ENCODE results near the gene TNFSF13.

TNFSF13 gene

GRCh38 chr17:7513850-7514419 lies 44.6 kb upstream of the TNFSF13 start:
- no peak overlapping the region for H3K4me3 ChIP-seq (ENCODE audit: low read length)
- no peak for TF ChIP-seq CTCF (conservative IDR thresholded peaks at IDR 0.05; ENCODE audit: low read depth, low read length)
- no peak for DNase-seq (ENCODE audit: low read depth)

- no peak for DNase-seq (ENCODE audit: low read depth)
- TF ChIP-seq CTCF (conservative IDR thresholded peaks at IDR 0.05; ENCODE audit: low read depth, low read length): no peak
- H3K4me3 ChIP-seq (ENCODE audit: low read length): no peak overlapping the region
Measured at GRCh38 chr17:7515911-7516610, 42.5 kb upstream of the TNFSF13 start.

- no peak for DNase-seq (ENCODE audit: low read depth)
Measured at GRCh38 chr17:7523033-7523432, 35.5 kb upstream of the TNFSF13 start.

GRCh38 chr17:7528842-7529241 lies 29.7 kb upstream of the TNFSF13 start:
- TF ChIP-seq CTCF (conservative IDR thresholded peaks at IDR 0.05; ENCODE audit: low read depth, low read length): no peak
- no peak for DNase-seq (ENCODE audit: low read depth)
- H3K4me3 ChIP-seq (ENCODE audit: low read length): no peak overlapping the region

More at GRCh38 chr17:7523033-7523432, 35.5 kb upstream of the TNFSF13 start:
- TF ChIP-seq CTCF (conservative IDR thresholded peaks at IDR 0.05; ENCODE audit: low read depth, low read length): peak; percentile 40
- H3K4me3 ChIP-seq (ENCODE audit: low read length): no peak overlapping the region

GRCh38 chr17:7530023-7530900 lies 28.3 kb upstream of the TNFSF13 start:
- no peak for DNase-seq (ENCODE audit: low read depth)
- no peak for TF ChIP-seq CTCF (conservative IDR thresholded peaks at IDR 0.05; ENCODE audit: low read depth, low read length)
- no peak overlapping the region for H3K4me3 ChIP-seq (ENCODE audit: low read length)

- TF ChIP-seq CTCF (conservative IDR thresholded peaks at IDR 0.05; ENCODE audit: low read depth, low read length): no peak
- no peak overlapping the region for H3K4me3 ChIP-seq (ENCODE audit: low read length)
- DNase-seq (ENCODE audit: low read depth): no peak
Measured at GRCh38 chr17:7538050-7538449, 20.5 kb upstream of the TNFSF13 start.

Data from retinal pigment epithelial cell (primary cell).